GM15510 (cell line): ENCODE measurements around the gene TOMM5.

Experiments used
- POLR2A ChIP-seq: IDR thresholded peaks from 3 replicates; pipeline ENCODE4 v1.6.1; 2011; ENCODE audit warnings: borderline replicate concordance; ENCODE audit not compliant: insufficient read length; ENCODE audit errors: extremely low read depth

TOMM5 gene

GRCh38 chr9:37575921-37576721 is 16.3 kb downstream of the TOMM5 start, which contains the start of gene FBXO10:
FBXO10 (minus strand) TSS chr9:37576380; CDS start chr9:37541768, 34,612 bp downstream.
- TF ChIP-seq POLR2A: peak; percentile 22

- no peak for TF ChIP-seq POLR2A
Observed at GRCh38 chr9:37575511-37575914, 16.9 kb downstream of the TOMM5 start.

- no peak for TF ChIP-seq POLR2A
Observed at GRCh38 chr9:37575001-37575400, 17.4 kb downstream of the TOMM5 start.

GRCh38 chr9:37574241-37574721 is 18.1 kb downstream of the TOMM5 start:
- no peak for TF ChIP-seq POLR2A

GRCh38 chr9:37571282-37571681 is 21.1 kb downstream of the TOMM5 start:
- no peak for TF ChIP-seq POLR2A

GRCh38 chr9:37566716-37567115 is 25.7 kb downstream of the TOMM5 start:
- TF ChIP-seq POLR2A: no peak

- TF ChIP-seq POLR2A: no peak
Observed at GRCh38 chr9:37565661-37566618, 26.5 kb downstream of the TOMM5 start.

- no peak for TF ChIP-seq POLR2A
Observed at GRCh38 chr9:37564916-37565315, 27.5 kb downstream of the TOMM5 start.

GRCh38 chr9:37563806-37564513 is 28.4 kb downstream of the TOMM5 start:
- no peak for TF ChIP-seq POLR2A

GRCh38 chr9:37562826-37563225 is 29.6 kb downstream of the TOMM5 start:
- TF ChIP-seq POLR2A: no peak

- no peak for TF ChIP-seq POLR2A
Observed at GRCh38 chr9:37561682-37562081, 30.7 kb downstream of the TOMM5 start.

GRCh38 chr9:37559855-37560592 is 32.4 kb downstream of the TOMM5 start:
- no peak for TF ChIP-seq POLR2A

GRCh38 chr9:37559125-37559524 is 33.3 kb downstream of the TOMM5 start:
- no peak for TF ChIP-seq POLR2A

GRCh38 chr9:37555786-37556185 is 36.6 kb downstream of the TOMM5 start:
- TF ChIP-seq POLR2A: no peak
